Measurements from ENCODE around the gene ATP10B.
"Not testable (repeated sequence)": the region's sequence is repeated elsewhere in the genome, so short reads cannot be mapped to it uniquely, and the experiment has no call there.

The ATP10B gene

GRCh38 chr5:160749682-160750081 is 102.3 kb downstream of the ATP10B start:
- DNase-seq (ENCODE audit: low spot score): no peak

GRCh38 chr5:160749026-160749425 is 103.0 kb downstream of the ATP10B start:
- peak; percentile 47 for DNase-seq (ENCODE audit: low spot score)

- no peak for DNase-seq (ENCODE audit: low spot score)
Measured at GRCh38 chr5:160747987-160748386, 104.0 kb downstream of the ATP10B start.

GRCh38 chr5:160747559-160747958 is 104.5 kb downstream of the ATP10B start:
- DNase-seq (ENCODE audit: low spot score): no peak

- no peak for DNase-seq (ENCODE audit: low spot score)
Measured at GRCh38 chr5:160744268-160745101, 107.5 kb downstream of the ATP10B start.

GRCh38 chr5:160743027-160743426 is 109.0 kb downstream of the ATP10B start:
- DNase-seq (ENCODE audit: low spot score): no peak

- no peak for DNase-seq (ENCODE audit: low spot score)
Measured at GRCh38 chr5:160742446-160742845, 109.6 kb downstream of the ATP10B start.

- DNase-seq (ENCODE audit: low spot score): no peak
Measured at GRCh38 chr5:160727296-160727997, 124.6 kb downstream of the ATP10B start.

GRCh38 chr5:160726721-160727120 is 125.3 kb downstream of the ATP10B start:
- DNase-seq (ENCODE audit: low spot score): no peak

GRCh38 chr5:160720822-160721221 is 131.2 kb downstream of the ATP10B start:
- no peak for DNase-seq (ENCODE audit: low spot score)

GRCh38 chr5:160715508-160715907 is 136.5 kb downstream of the ATP10B start:
- DNase-seq (ENCODE audit: low spot score): not testable (repeated sequence)

- no peak for DNase-seq (ENCODE audit: low spot score)
Measured at GRCh38 chr5:160703547-160704189, 148.3 kb downstream of the ATP10B start.

GRCh38 chr5:160702934-160703333 is 149.1 kb downstream of the ATP10B start:
- DNase-seq (ENCODE audit: low spot score): no peak

GRCh38 chr5:160702311-160702803 is 149.7 kb downstream of the ATP10B start:
- DNase-seq (ENCODE audit: low spot score): no peak

- no peak for DNase-seq (ENCODE audit: low spot score)
Measured at GRCh38 chr5:160701403-160701802, 150.6 kb downstream of the ATP10B start.

- no peak for DNase-seq (ENCODE audit: low spot score)
Measured at GRCh38 chr5:160699301-160699700, 152.7 kb downstream of the ATP10B start.

GRCh38 chr5:160697281-160697680 is 154.7 kb downstream of the ATP10B start:
- peak; percentile 32 for DNase-seq (ENCODE audit: low spot score)

- DNase-seq (ENCODE audit: low spot score): no peak
Measured at GRCh38 chr5:160694896-160695295, 157.1 kb downstream of the ATP10B start.

- DNase-seq (ENCODE audit: low spot score): no peak
Measured at GRCh38 chr5:160693831-160694465, 158.1 kb downstream of the ATP10B start.

GRCh38 chr5:160692271-160692670 is 159.7 kb downstream of the ATP10B start:
- DNase-seq (ENCODE audit: low spot score): no peak

GRCh38 chr5:160685695-160686094 is 166.3 kb downstream of the ATP10B start:
- no peak for DNase-seq (ENCODE audit: low spot score)

GRCh38 chr5:160685219-160685618 is 166.8 kb downstream of the ATP10B start:
- DNase-seq (ENCODE audit: low spot score): no peak
